ENCODE measurements around the gene RAB11FIP5.
"Not testable (repeated sequence)": the region's sequence is repeated elsewhere in the genome, so short reads cannot be mapped to it uniquely, and the experiment has no call there.

RAB11FIP5 gene

DNA sequence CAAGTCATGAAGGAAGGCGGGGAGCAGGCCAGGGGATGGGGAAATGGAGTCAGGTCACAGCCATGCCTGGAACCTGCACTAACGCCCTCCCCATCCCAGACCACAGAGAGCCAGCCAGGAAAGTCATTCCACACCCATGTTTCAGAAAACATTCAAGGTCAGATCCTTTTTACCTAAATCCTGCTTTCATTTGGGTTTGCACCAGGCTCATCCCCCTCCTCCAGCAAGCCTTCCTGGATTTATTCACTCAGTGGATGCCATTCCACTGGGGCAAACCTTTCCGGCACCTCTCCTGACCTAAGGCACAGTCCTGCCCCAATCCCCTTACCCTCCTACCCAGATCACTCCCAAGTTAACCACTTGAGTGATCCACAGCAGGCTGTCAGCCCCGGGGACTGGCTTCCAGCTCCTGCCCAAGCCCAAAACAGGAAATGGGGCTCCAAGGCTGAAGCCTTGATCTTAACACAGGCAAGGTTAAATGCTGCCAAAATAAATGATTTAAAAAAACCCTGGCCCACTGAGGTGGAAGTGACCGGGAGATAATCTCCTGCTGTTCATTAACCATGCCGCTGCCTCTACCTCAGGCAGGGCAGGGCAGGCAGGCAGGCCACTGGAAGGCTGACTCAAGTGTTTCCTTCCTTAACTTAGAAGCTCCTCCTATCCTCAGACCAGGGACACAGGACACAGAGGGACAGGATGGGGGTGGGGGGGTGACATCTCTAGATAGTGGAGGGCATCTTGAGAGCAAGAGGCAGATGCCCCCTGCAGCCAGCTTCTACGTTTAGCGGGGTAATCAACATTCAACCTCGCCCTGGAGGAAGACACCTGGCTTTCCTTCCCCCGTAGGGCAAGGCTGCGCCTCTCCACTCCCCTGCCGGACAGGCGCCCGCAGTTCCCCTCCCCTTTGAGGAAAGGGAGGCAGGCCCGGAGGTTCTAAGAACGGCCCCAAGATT, 1.4 kb downstream of the RAB11FIP5 start:
- no peak for FAIRE-seq

DNA sequence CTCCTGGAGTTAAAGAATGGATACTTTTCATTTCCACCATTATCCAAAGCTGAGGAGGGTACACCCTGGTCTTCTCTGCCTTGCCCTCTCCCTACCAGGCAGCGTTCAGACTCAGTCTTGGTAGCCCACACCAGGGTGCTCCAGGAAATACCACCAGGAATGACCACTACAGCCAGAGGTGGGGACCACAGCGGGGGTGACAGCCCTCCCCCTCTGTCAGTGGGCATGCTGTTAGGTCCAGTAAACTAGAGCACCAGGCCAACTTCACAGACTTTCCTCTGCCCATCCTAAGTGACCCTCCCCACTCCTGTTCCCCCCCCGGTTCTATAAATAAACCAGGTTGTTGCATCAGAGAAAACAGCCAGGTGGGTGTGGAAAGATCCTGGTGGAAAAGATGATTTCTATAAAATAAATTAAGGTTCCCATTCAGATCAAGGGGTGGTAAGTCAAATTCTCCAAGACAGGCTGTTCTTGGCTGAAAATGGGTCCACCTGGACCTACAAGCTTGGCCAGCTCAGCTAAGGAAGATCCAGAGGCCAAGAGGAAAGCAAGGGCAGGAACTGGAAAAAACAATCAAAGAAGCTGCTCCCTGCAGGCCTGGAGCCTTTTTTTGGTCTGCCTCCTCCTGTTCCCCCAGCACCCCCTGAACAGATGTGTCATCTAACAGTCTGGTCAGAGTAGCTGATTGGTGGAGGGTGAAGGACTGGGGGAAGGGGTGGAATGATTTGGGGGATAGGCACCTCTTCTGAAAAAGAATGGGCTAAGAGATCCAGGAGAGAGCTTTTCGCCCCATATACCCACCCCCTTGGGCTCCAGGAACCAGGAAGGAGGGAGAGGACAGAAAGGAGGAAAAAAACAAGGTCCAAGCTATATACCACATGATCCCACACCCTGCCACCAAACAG, 2.3 kb downstream of the RAB11FIP5 start:
- FAIRE-seq: no peak

DNA sequence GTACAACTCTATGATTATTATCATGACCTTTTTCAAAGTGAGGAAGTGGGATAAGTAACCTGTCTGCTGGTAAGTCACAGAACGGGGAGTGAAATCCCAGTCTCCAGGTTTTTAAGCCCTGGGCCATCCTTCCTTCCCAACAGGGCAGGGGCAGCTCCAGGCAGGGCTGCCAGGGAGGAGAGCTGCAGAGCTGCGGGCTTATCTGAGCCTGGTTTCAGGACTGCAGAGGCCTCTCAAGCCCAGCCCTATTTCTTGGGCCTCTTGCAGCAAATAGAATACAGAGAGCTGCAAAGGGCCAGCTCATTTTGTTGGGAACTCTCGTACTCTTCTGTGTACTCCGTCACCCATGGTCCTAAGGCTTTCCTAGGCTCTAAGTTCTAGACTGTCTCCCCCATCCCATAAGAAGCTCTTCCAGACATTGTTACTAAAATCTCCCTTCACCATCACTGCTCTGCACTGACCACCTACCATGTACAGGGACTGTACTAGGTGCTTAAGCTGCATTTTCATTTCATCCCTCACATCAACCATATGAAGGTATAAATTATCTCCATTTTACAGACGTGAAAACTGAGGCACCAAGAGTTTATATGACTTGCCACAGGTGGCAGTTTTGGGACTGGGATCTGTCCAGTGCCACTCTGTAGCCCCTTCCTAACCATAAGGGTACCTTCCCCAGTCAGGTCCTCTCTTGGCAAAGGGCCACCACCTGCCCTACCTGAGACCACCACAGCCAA, 3.1 kb downstream of the RAB11FIP5 start:
- no peak for FAIRE-seq

DNA sequence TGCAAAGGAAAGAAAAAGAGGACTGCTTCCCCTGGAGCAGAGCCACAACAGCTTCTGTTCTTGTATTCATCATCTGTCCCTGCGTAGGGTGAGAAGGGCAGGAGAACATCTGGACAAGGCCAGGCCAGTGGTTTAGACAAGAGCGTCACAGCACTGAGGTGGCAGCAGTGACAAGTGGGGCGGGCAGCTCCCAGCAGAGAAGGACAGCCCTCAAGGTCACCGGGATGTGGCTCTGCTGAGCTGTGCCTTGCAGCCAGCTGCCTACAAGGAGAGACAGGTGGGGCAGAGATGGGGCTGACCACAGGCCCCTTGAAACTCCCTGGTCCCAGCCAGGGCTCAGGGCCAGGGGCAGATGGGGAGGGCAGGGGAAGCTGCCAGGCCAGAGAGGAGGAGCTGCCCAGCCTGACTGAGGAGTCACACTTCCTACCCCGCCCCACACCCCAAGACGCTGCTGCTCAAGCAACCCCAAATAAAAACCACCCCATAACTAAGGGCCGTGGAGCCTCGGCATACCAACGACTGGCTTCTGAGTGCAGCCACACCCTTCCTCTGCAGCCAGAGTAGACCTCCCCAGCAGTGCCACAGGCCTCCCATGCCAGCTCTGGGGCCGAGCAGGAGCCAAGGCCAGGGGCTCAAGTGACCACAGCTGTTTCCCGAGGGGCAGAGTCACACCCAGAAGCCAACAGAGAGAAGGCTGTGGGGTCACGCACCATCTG, 5.4 kb downstream of the RAB11FIP5 start:
- FAIRE-seq: no peak

DNA sequence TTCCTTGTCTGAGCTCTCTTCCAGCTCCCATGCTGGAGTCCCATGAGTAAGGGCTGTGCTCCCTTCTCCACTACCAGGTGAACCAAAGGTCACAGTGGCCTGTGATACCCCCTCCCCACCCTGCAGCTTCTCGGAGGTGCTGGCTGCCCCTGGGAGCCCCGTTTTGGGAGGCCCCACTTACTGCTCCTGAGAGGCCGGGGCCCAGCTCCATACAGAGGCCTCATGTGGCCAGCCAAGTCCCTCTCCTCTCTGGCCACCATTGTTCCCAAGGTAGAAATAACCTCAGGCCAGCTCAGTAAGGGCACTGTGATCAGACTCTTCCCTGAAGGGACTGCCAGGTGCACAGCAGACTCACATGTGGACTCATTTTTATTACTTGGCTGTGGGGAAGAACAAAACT, 6.0 kb downstream of the RAB11FIP5 start:
- FAIRE-seq: no peak

DNA sequence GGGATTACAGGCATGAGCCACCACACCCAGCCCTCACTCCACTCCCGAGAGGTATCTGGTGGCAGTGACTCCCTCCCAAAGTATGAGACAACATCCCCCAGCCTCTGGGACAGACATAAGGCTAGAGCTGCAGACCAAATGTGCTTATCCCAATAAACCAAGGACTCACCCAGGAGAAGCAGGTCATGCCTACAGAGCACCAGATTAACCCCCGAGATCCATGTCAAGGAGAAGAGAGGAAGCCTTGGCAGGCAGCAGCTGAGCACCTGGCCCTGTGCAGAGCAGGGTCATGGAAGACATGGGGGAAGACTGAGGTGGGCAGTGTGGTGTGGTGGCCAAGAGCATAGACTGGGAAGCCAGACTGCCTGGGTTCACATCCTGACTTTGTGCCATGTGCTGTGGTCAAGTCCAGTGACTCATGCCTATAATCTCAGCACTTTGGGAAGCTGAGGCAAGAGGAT, 7.2 kb downstream of the RAB11FIP5 start:
- FAIRE-seq: no peak

DNA sequence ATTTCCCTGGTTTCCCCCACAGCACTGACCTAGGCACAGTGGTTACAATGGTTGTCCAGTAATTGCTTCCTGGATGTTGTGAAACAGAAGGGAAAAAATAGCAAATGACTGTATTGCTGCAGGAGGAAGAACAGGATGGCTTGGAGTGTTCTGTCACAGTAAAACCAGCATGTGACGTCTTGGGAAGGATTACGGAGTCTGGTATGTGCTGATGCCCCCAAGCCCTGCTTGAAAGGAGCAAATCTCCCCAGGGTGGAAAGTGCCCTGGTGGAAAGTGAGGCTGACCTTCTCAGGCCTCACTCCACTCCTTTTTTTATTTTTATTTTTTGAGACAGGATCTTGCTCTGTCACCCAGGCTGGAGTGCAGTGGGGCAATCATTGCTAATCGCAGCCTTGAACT, 7.8 kb downstream of the RAB11FIP5 start:
- FAIRE-seq: no peak

DNA sequence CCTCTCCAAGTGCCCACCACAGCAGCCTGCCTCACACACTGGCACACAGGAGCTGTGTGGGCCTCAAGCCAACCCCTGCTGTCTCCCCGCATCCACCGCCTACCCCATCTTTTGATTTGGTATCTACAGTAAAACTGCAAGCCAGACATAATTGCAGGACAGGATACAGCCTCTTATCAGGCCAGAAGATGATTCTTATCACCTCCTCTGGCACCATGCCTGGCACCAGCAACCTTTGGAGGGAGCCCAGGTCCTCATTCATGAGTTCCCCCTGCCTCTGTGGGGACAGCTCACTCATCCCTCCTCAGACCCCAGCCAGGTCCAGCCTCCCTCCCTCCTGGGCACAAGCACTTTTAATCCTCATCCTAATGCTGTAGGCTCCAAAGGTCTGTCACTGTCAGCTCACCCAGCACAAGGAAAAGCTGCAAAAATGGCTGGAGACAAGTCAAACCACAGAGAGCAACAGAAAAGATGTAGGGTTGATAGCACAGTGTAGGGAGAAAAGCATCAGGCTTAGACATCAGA, 9.7 kb downstream of the RAB11FIP5 start:
- FAIRE-seq: no peak

DNA sequence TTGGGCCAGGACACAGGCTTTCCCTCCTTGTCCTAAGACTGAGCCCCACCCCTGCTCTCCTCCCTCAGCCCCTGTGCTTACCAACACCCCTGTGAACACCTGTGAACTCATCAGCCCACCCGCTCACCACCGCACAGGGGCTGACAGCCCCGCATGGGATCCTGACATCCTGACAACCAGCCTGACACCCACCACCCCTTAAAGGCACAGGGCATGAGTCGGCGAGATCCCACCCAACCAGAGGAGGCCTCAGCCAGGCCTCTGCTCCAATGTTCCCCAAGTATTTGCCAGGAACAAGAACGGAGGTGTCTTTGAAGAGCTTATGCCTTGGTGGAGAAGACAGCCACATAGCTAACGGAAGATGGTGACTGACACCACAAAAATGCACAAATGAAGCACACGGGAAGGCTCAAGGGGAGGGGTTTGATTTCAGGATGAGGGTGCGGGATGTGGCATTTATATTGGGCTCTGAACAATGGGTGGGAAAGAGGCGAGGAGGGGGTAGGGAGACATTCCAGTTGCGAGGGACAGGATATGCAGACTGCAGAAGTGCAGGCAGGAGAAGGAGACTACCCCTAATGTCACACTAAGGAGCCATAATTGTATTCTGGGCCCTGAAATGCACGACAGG, 11.0 kb downstream of the RAB11FIP5 start:
- no peak for FAIRE-seq

DNA sequence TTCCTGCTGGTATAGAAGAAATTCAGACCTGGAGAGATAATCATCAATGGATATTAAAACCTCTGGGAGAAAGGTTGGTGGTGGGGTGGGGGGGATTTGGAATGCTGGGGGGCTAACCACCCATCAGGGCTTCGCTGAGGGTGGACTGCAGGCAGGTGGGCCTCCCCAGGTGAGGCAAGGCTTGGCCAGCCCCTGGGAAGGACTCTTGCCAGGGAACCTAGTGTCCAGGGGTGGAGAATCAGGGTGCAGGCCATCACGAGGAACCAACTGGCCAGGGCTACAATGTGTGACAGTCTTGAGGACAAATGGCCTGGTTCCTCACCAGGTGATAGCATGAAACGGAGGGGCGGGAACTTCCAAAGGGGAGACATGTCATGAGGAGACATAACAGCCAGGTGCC, 11.8 kb downstream of the RAB11FIP5 start:
- FAIRE-seq: no peak

DNA sequence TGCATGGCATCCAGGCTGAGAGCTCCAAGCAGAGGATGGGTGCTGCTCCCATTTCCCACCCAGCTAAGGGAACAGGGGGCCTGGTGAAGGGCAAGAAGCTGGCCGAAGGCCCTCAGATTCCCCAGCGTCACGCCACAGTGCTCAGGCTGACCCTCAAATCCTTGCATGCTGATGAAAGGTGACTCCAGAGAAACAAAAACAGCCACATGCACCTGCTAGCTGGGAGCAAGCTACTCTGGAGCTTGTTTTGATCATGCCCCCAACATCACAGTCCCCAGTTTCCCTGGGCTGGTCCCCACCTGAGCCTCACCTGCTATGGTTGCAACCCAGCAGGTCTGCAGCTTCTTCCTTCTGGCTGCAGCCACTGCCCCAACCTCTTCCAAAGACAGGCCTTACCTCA, 13.3 kb downstream of the RAB11FIP5 start:
- no peak for FAIRE-seq

DNA sequence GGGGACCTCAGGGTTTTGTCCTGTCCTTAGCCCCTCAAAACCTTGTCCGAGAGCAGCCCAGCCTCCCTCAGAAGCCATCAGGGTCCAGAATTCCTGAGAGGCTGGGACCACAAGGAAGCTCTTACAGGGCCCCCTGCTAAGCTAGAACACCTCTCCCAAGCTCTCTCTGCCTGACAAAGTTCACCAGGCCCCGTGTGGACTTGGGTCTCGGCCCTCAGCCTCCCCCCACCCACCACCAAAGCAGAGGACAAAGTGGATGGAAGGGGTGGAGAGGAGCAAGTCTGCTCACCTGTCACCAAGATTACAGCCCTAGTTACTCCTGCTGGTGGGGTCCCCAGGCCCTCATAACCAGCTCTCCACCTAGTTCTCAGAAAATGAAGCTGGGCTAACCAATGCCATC, 16.8 kb downstream of the RAB11FIP5 start:
- FAIRE-seq: no peak

DNA sequence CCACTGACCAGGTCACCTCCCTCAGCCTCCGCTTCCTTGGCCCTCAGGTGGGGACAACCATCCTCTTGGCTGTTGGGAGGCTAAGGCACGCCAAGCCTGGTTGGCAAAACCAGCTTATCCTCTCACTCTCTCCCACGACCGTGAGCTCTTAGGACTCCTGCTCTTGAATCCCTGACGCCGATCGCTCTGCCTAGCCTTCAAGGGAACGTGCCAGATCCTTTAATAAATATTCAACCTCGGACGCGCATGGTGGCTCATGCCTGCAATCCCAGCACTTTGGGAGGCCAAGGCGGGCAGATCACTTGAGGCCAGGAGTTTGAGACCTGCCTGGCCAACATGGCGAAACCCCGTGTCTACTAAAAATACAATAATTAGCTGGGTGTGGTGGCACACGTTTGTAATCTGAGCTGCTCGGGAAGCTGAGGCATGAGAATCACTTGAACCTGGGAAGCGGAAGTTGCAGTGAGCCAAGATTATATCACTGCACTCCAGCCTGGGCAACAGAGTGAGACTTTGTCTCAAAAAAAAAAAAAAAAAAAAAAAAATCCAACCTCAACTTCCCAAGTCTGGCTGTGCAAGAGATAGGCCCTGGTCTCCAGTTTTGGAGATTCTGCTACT, 19.0 kb downstream of the RAB11FIP5 start:
- FAIRE-seq: not testable (repeated sequence)

DNA sequence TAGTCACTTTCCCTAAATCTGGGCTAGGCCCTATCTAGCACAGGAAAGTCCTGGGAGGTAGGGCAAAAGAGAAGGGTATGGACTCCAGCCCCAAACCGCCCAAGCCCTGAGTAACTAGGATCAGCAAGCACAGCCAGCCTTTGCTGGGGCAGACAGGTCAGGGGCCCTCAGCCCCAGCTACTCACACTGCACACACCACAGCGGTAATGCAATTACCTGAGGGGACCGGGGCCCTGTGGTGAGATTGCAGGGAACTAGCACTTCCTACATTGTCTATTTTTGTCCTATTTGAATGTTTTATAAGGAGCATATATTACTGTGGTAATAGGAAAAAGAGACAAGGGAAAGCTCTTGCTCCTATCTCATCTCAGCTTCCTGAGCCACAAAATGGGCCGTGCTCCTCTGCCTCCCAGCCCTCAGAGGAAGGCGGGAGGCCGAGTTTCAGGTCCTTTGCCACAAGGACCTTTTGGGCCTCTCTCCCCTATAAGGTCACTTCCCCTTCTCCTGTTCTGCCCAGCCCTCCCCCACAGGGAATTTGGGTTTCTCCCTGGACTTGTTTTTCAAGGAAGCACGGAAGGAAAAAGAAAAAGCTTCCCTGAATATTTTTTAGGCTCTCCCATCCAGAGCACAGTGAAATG, 20.5 kb downstream of the RAB11FIP5 start:
- no peak for FAIRE-seq

DNA sequence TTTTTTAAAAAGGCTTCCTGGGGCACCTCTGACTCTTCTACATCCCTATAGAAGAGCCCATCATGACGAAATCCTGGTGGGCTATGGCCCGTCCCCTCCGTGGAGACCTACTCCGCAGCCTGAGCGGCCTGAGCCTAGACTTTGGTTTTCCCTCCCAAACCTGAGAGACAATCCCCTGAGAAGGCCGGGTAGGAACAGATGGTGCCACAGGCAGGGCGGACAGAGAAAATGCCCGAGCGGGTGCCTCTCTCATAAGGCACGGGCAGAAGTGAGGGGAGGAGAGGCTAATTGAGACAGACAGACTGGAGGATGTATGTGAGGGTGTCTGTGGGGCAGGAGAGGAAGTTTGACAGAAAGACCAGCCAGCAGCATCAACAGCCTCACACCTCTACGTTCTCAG, 21.1 kb downstream of the RAB11FIP5 start:
- FAIRE-seq: no peak

DNA sequence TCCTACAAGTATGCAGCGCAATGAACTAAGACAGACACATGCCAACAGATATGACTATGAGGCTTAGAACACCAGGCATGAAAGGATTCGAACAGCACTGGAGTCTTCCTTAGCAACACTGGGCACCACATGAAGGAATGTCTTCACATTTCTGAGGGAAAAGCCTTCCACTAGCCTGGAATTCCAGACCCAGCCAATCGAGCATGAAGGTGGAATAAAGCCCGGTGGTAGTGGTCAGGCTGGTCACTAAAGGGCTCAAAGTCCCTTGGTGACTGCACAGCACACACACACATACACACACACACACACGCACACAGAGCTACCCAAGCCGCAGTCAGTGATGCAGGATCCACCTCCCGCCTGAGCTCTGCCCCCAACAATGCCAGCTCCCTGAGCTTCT, 21.6 kb downstream of the RAB11FIP5 start:
- no peak for FAIRE-seq

DNA sequence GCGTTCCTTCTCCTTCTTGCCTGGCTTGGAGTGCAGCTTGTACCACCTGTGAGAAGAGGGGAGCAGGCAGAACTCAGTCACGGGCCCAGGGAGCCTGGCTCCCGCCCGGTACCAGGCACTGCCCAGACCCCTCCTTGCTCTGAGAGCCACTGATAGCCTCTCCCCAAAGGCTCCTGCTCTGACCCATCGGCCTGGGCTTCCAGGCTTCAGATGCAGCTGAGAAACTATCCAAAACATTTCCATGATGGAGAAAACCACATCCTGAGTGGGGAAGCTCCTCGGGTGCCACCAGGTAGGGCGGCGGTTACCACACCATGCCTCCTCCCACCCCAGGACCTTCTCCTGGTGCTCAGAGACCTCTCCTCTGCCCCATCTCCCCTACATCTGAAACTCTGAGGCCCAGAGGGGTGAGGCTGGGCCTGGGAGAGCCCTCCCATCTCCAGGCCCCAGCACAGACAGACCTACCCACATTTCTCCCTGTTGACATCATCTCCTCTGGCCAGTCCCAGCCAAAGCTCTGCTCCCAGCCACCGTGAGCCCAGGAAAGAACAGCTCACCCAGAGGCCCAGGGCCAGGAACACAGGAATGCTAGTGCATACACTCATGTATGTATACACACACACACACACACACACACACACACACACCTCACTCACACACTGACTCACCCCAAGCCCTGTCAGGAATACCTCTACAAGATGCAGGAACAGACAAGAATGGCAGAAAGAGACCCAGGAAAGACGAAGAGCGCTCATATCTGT, 23.3 kb downstream of the RAB11FIP5 start:
- FAIRE-seq: no peak

DNA sequence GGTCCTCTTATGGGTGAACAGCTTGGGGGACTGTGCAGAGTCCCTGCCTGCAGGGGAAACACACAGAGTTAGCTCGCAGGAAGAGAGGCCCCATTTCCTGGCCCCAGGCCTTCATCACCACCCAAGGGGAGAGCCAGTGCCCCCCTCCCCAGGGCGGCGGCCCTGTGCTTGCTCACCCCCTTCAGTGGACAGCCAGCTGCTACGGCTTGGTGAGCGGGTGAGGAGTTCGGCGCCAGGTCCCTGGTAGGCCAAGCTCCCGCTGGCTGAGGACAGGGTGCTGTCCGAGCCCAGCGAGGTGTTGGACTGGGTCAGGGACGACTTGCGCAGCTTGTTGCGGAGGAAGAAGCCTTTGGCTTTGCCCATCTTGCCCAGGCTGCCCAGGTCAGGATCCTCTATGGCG, 24.0 kb downstream of the RAB11FIP5 start:
- no peak for FAIRE-seq

DNA sequence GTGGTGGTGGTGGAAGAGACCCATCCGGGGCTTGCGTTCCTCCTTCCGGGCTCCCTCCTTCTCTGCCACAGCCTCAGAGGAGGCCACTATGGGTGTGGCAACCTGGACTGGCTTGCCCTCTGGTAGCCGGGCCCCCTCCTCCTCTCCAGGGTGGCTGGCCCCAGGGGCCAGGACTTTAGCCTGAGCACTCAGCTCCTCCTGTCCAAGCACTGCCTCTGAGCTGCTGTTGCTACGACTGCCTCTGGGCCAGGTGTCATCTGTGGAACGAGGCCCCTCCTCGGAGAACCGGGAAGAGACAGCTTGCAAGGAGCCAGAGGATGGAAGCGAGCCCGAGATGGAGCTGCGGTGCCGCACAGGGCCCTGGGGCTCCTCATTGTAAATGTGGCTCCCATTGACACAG, 24.5 kb downstream of the RAB11FIP5 start:
- no peak for FAIRE-seq

DNA sequence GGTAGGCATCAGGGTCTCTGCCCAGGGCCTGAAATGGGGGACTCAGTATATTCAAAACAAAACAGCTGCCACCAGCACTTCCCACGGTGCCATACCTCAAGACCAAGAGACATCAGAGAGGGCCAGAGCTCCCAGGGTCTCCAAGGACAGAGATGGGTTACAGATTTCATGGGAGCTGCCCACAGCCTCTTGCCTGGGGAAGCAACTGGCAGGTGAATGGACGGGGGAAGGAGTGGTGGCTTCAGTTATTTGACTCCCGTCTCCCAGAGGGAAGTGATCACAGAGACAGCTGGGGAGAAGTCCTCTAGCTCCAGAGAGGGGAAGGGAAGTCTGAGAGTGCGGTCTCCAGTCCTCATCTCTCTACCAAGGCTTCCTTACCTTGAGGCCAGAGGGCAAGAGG, 25.4 kb downstream of the RAB11FIP5 start:
- no peak for FAIRE-seq

Measured in G401.6 (cell line).